Retinal pigment epithelial cell (primary cell): ENCODE data around the gene VGF.
A peak's percentile ranks its signal among the peaks of the same experiment; 100 is the strongest.

Source experiments
- DNase-seq: peaks from one replicate; pipeline ENCODE4 v3.0.0-alpha.2; 2010; ENCODE audit warnings: low read depth
- H3K4me3 ChIP-seq: 2 replicates; pipeline ENCODE4 v1.5.1; 2011; ENCODE audit warnings: mild to moderate bottlenecking, low read length, control low read depth, moderate library complexity
- CTCF ChIP-seq: conservative IDR thresholded peaks from 2 replicates; pipeline ENCODE4 v1.5.1; 2011; ENCODE audit warnings: low read depth, low read length, control low read depth, inconsistent platforms

VGF gene

GRCh38 chr7:101168412-101169049 lies 3.2 kb upstream of the VGF start:
- H3K4me3 ChIP-seq = no peak overlapping the region
- no peak for DNase-seq
- TF ChIP-seq CTCF = no peak

- TF ChIP-seq CTCF = no peak
- no peak overlapping the region for H3K4me3 ChIP-seq
- no peak for DNase-seq
These were observed 2.5 kb upstream of the VGF start for GRCh38 chr7:101167645-101168411.

- no peak for TF ChIP-seq CTCF
- H3K4me3 ChIP-seq = no peak overlapping the region
- DNase-seq = no peak
These were observed 1.7 kb upstream of the VGF start for GRCh38 chr7:101166909-101167644.

GRCh38 chr7:101166648-101166908 lies 1.2 kb upstream of the VGF start:
- TF ChIP-seq CTCF = no peak
- no peak overlapping the region for H3K4me3 ChIP-seq
- DNase-seq = no peak

- DNase-seq = no peak
- TF ChIP-seq CTCF = no peak
- H3K4me3 ChIP-seq = peak overlapping the region; percentile 30
These were observed 734 bp upstream of the VGF start for GRCh38 chr7:101165958-101166647.

GRCh38 chr7:101164071-101164840 lies 1.1 kb downstream of the VGF start:
- DNase-seq = no peak
- H3K4me3 ChIP-seq = peak overlapping the region; percentile 12
- TF ChIP-seq CTCF = no peak
